HG03108 (cell line): ENCODE data around the gene CNOT10.
"Not testable (repeated sequence)": the region's sequence is repeated elsewhere in the genome, so short reads cannot be mapped to it uniquely, and the experiment has no call there.

ENCODE experiments used
- ATAC-seq: cut with Tn5 transposase; IDR thresholded peaks from one replicate; pipeline ENCODE4 v1.9.1; 2021; ENCODE audit warnings: moderate library complexity; ENCODE audit not compliant: unreplicated experiment

The CNOT10 gene

GRCh38 chr3:32757618-32758374, 72.8 kb downstream of the CNOT10 start:
- ATAC-seq = no peak

- ATAC-seq = no peak
These were observed 73.4 kb downstream of the CNOT10 start for GRCh38 chr3:32758375-32758753.

GRCh38 chr3:32759342-32759741, 74.4 kb downstream of the CNOT10 start:
- ATAC-seq = no peak

- ATAC-seq = no peak
These were observed 79.5 kb downstream of the CNOT10 start for GRCh38 chr3:32764481-32764880.

GRCh38 chr3:32778389-32778788, 93.4 kb downstream of the CNOT10 start:
- no peak for ATAC-seq

GRCh38 chr3:32780071-32780734, 95.2 kb downstream of the CNOT10 start:
- ATAC-seq = no peak

- peak; percentile 35 for ATAC-seq
These were observed 95.8 kb downstream of the CNOT10 start for GRCh38 chr3:32780735-32781210.

- peak; percentile 93 for ATAC-seq
These were observed 96.4 kb downstream of the CNOT10 start for GRCh38 chr3:32781211-32781968.

- not testable (repeated sequence) for ATAC-seq
These were observed 96.9 kb downstream of the CNOT10 start for GRCh38 chr3:32781969-32782270.

- ATAC-seq = no peak
These were observed 97.4 kb downstream of the CNOT10 start for GRCh38 chr3:32782407-32782806.

GRCh38 chr3:32791833-32792232, 106.8 kb downstream of the CNOT10 start:
- ATAC-seq = no peak

- no peak for ATAC-seq
These were observed 109.7 kb downstream of the CNOT10 start for GRCh38 chr3:32794487-32795308.

GRCh38 chr3:32796384-32796950, 111.5 kb downstream of the CNOT10 start:
- ATAC-seq = not testable (repeated sequence)

- no peak for ATAC-seq
These were observed 112.8 kb downstream of the CNOT10 start for GRCh38 chr3:32797776-32798175.

- ATAC-seq = not testable (repeated sequence)
These were observed 116.5 kb downstream of the CNOT10 start for GRCh38 chr3:32801440-32801839.

- ATAC-seq = peak; percentile 81
These were observed 128.2 kb downstream of the CNOT10 start for GRCh38 chr3:32813180-32813579.

- ATAC-seq = no peak
These were observed 129.4 kb downstream of the CNOT10 start for GRCh38 chr3:32814361-32814760.

- no peak for ATAC-seq
These were observed 131.0 kb downstream of the CNOT10 start for GRCh38 chr3:32815841-32816438.

- ATAC-seq = no peak
These were observed 131.7 kb downstream of the CNOT10 start for GRCh38 chr3:32816439-32817256.

- ATAC-seq = no peak
These were observed 132.2 kb downstream of the CNOT10 start for GRCh38 chr3:32817257-32817557.
